EL (cell line): ENCODE measurements around the gene CTDSPL.

Experiments used
- DNase-seq: peaks from one replicate; pipeline ENCODE4 v3.0.0-alpha.2; 2016

CTDSPL gene

DNA sequence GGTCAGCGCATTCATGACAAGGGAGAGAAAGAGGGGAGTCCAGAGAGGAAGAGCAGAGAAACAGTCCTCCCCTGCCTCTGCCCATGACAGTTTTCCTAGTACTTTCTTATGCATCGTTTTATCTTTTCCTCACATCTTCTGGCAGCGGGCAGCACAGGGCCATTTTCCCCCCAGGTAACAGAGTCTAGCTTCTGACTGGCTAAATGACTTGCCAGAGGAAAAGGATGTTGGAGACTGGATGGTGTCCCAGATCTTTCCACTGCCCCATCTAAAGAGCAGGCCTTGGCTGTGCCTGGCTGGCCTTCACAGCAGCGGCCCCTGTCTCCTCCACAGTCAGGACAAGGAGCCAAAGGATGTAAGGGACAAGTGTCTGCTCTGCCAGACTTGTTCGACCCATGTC is 59.3 kb downstream of the CTDSPL start:
- no peak for DNase-seq

DNA sequence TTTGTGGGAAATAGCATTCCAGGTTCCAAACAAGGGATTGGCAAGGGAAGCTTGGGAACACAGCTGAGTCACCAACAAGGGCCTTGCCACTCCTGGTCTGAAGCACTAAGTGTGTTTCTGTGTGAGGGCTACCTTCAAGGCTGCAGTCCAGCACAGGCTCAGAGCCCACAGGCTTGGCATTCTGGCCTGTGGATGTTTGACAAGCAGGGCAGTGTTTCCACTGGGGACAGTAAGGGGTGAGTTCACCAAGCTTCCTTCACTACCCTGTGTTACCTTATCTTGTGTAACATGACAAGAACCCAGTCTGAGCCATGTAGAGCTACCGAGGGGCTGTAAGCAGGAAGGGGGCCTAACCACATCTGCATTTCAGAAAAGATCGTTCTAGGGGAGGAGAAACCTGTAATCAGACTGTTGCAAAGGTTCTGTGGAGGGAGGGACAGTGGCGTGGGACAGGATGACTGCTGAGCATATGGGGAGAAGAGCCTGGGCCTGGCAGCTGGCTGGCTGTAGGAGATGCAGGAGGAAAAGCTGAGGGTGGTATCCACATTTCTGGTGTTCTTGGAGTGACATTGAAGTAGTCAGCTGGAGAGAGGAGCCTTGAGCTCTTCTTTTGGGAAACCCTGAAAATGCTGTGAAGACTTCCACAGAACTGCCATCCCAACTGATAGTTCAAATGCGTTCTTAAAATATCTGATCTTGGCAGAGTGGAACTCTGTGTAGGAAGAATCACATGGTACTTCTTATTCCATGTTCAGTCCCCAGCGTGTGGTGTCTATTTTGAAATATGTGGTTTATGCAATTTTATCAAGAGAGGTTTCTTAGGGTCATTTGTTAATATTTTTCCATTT is 61.3 kb downstream of the CTDSPL start:
- DNase-seq = peak; percentile 47

DNA sequence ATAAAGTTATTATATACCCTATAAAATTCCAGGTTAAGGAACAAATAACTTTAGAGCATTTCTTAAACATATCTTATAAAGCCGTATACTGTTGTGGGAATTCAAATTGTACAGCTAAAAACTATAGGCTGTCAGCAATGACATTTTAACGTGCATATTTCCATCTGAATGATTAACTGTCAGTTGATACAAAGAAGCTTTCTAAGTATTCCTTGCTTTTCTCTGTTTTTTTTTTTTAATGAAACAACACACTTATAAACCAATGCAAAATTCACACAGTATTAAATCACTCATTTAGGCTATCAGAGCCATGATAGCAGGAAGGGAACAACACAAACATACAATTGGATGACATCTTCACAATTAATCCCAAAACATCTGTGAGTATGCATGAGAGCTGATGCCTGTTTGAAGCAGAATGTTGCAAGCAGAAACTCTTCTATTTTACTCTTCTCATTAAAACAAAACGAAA is 61.9 kb downstream of the CTDSPL start:
- no peak for DNase-seq

DNA sequence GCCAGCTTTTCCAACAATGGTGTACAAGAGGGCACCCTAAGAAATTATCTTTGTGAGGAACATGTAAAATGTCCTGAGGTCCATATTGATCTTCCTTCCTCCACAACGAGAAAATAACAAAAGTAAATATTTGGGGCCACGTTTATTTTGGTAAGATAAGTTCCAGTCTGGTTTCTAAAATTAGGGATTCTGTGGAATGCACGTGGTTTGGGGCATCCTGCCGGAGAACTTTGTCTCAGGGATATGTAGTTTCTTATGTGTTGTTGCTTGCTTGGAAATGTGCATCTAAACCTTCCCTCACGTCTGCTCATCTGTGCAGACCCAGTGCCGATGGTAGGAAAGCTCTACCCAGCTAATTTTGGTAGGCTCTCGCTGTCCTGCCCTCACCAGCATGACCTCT is 62.8 kb downstream of the CTDSPL start:
- DNase-seq = no peak

DNA sequence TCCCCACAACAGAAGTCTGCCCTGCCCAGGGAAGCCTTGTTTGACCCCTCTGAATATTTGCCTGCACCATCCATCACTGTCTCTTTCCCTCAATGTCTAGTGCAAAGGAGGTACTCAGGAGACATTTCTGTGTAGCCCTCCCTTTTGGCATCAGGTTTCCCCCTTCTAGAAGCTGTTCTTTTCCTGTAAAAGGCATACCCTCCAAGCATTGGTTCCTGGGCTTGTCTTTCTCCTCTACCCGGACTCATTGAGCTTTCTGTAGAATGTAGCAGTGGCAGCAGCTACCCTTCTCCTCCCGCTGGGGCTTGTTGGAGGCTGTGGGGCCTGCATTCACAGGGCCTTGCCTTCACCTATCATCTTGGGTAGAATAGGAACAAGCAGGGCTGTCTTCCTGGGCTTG is 63.5 kb downstream of the CTDSPL start:
- no peak for DNase-seq

DNA sequence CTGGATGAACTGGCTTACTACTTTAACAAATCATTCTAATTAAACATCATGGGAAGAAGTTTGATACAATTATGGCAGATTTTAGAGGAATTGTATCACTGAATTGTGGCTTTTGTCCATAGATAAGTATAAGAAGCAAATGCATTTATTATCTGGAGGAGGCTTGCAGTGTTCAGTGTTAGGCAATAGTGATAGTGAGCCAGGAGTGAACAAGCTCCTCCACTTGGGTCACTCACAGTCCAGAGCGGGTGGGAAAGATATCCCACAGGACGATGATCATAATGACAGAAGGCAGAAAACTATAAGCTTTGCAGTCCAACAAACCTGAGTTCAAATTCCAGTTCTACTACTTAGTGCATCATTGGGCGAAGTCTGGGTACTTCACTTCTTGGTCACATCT is 64.9 kb downstream of the CTDSPL start:
- DNase-seq = no peak

DNA sequence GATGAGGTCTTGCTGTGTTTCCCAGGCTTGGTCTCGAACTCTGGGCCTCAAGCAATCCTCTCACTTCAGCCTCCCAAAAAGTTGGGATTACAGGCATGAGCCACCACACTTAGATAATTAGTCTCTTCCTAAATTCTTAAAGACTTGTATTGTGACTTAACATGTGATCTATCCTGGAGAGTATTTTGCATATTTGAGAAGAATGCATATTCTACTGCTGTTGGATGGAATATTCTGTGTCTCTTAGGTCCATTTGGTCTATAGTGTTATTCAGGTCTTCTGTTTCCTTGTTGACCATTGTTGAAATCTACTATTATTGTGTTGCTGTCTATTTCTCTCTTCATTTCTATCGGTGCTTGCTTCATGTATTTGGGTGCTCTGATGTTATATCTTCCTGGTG is 68.8 kb downstream of the CTDSPL start:
- no peak for DNase-seq

DNA sequence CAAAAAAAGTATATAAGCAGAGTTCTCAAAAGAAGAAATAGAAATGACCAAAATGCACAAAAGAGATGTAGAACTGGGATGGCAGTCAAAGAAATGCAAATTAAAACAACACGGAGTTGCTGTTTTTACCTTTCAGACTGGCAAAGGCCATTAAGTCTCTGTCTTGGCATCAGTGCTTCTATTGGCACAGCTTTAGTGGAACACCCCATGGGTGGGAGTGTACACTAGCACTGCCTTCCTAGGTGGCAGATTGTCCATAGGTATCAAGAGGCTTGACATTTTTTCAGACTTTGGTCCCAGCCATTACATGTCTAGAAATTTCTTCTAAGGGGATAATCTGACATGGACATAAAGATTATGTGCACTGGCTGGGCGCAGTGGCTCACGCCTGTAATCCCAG is 70.8 kb downstream of the CTDSPL start:
- DNase-seq = no peak

DNA sequence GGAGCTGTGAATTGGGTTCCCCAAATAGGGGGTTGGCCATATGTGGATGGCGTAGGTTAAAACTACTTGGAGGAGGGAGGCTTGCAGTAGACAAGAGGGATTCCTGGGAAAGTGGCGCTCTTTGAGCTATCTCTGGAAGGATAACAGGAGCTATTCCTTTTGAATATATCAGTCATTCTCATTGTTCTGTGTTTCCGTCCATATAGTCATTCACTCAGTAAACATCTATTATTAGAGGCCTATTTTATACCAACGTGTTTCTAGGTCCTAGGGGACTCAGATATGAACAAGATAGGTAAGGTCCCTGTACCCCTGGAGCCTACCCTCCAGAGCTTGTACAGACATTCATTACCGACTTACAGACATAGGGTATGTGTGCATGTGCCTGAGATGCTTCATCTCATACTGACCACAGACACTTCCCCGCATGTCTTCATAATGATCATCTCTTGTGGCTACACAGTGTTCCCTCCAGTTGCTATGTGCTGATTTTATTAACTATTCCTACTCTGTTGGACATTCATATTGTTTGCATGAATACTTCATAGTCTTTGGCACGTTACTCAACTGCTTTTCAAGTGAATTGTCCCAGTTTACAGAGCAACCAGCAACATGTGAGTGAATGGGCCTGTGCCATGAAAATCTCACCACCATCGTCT is 73.1 kb downstream of the CTDSPL start:
- peak; percentile 42 for DNase-seq

DNA sequence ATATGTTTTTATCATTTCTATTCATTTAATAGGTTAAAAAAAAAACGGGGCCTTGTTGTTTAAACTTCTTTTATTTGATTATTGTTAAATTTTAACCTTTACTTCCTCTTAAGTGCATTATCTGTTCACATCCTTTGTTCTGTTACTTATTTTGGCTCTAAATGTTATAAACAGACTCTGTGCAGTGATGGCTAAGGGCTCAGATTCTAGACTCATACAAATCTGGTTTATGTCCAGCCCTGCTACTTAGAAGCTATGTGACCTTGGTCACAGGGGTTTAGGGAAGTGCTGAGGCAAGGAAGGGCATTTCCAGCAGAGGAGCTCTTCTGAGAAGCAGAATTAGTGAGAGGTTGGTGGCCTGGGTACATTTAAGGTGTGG is 73.6 kb downstream of the CTDSPL start:
- DNase-seq = peak; percentile 36

DNA sequence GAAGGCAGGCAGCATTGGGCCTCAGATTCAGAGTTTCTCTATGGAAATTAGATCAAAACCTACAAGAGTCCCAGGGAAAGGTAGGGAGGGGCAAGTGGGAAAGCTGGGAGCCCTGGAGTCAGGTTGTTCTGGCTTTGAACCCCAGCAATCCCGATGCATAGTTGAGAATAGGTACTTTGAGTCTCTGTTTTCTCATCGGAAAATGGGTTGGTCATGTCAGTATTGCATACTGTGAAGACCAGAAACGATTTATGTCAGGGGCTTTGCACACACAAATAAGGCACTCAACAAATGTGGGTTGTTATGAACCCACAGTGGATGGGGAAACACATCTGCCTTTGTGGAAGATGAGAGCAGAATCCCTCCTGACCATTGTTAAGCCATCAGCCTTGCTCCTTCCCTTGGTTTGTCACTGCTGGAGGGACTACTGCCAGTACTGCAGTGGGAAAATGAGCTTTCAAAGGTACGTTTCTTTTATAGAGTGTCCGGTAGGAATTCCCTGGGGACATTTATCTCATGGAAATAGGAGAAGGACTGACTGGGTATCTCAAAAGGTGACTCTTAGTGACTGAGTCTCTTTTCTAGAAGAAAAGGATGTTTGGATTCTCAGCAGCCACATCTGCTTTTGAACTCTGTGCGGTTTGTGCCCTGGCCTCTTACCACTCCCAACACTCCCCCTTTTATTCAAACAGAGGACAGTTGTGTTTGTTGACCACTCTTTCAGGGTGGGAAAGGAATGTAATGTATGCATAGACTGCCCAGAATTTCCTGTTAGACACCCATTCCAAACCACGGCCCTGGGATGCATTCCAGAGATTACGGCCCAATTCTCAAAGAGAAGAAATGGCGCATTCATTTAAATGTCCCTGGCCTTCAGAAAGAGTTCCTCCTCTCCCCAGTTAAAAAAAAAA is 74.3 kb downstream of the CTDSPL start:
- peak; percentile 98 for DNase-seq

DNA sequence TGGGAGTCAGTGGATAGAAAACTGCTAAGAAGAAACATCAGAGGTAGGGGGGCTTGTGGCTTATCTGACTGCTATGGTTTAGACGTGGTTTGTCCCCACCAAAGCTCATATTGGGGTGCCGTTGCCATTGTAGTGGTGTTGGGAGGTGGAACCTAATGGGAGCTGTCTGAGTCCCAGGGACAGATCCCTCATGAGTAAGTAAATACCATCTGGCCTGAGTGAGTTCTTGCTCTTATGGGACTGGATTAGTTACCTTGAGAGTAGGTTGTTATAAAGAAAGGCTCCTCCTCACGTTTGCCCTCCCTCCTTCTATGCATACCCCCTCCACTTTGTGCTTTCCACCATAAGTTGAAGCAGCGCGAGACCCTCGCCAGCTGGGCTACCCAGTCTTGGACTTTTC is 75.5 kb downstream of the CTDSPL start:
- no peak for DNase-seq

DNA sequence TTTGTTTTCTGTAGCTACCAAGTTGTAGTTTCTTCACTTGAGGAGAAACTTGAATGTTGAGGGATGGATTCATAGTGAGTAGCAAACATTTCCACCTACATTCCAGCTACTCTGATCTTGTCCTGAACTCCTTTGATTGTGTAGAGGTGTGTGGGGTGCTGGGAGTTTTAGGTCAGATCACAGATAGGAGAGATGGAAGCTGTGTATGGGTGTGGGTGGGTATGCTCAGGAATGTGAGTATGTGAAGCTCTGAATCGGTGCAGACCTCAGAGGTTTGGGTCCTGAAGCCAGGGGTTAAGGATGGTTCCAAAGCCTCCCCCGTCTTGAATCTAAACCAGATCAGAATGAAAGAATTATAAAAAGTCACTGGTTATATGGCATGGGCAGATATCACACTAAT is 76.3 kb downstream of the CTDSPL start:
- DNase-seq = no peak

DNA sequence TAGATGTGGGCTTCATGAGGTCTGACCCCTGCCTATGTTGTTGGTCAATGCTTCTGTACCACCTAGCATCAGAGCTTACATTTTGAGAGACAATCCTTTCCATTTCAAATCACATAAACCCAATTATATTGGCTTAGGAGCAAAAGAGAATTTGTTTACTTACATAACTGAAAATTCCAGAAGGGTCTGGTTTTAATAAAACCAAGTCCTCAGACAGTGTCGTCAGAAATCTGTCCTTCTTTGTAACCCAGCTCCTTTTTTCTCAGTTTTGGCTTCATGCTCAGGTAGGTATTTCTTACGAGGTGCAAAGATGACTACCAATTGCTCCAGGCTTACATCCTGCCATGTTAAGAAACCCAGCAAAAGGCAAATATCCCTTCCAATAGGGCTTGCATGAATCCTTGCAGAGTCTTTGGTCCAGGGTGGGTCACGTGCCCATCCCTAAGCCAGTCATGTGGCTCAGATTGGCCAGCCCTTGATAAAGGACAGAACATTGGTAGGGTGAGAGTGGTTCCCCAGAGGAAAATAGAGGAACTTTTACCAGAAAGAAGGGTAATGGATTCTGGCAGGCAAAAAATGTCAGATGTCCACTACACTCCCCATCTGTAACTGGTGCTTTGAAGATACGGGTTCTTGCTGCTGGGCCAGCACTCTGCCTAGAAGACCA is 78.7 kb downstream of the CTDSPL start:
- DNase-seq = no peak

DNA sequence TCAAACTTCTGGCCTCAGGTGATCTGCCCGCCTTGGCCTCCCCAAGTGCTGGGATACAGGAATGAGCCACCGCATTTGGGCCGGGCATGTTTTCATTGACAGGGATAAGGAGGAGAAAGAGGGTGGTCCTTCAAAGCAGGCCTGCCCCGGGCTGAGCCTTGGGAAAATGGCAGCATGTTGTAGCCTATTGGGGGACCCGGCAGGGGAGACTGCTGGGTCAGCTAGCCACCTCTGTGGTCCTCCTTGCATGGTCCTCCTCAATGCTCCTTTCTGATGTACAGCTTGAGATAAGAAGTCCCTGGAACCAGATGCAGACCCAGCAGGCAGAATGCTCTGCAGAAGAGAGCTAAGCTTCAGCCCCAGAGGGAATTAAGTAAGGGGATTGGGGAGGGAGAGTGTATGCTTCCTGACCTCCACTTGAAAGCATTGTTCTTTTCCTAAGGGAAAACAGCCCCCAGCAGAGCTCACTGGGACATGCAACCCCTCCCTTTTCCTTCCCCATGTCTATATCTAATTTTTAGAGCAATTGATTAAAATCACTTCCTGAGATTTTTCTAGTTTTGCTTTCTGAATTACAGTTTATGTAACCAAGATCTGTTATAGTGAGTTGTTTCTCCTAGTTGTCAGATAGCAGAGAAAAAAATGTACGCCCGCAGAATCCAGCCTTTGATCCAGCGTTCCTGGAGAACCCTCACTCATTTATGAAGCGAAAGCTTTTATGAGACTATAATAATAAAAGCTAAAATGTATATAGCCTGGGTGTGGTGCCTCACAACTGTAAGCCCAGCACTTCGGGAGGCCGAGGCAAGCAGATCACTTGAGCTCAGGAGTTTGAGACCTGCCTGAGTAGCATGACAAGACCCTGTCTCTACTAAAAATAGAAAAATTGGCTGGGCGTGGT is 80.2 kb downstream of the CTDSPL start:
- DNase-seq = no peak

DNA sequence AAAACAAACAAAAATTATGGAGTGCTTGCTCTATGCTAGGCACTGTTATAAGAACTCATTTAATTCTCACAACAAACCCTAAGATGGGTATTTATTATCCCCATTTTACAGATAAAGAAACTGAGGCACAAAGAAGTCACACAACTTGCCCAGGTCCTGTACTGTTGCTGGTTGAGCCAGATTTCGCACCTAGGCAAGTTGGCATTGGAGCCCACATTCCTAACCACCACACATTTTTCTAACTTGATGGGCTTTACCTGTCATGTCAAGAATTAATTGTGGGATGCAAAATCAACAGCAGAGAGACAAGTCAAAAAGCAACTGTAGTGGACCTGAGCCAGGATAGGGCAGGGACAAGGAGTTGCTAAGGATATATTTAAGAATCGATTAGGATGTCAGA is 81.0 kb downstream of the CTDSPL start:
- no peak for DNase-seq

DNA sequence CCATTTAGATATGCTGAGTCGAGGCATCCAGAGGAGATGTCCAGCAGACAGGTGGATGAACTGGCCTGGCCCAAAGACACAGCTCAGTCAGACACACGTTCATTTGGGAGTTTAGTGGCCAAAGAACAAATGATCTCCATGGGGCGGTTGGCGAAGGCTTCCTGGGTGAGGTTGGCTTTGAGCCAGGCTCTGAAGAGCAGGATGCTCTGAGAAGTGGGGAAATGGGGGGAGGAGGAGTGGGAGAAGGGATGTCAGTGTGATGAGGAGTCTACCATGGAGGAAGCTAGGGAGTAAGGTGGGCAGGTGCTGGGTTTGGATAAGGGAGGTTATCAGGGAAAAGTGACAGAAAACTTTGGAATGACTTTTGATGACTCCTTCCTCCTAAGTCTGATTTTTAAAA is 81.4 kb downstream of the CTDSPL start:
- no peak for DNase-seq

DNA sequence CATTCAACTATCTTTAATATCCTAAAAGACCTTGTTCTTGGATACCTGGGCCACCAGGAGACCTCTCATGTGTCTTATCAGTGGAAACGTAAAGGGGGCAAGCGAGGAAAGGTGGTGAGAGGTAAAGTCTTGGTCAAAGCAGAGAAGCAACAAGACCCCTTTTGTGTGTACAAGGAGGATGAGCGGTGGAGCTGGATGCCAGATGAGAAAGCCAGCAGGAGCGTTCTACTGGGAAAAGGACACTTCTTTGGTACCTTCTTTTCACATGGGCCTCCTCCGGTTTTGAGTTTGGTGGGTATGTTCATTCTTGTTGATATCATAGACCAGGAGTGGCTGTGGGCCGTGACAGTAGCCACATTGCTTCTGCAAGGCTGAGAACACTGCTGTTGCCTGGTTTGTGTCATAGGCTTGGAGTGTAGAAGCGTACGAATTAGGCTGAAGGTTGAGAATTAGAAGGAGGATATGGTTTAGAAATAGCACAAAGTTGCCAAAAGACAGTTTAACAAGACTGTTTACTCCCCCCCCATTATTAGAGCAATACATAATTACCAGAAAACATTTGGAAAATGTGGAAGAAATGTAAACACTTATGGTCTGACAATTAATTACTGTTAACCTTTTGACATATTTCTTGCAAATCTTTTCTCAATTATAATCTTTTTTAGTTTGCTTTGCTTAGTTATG is 82.1 kb downstream of the CTDSPL start:
- no peak for DNase-seq

DNA sequence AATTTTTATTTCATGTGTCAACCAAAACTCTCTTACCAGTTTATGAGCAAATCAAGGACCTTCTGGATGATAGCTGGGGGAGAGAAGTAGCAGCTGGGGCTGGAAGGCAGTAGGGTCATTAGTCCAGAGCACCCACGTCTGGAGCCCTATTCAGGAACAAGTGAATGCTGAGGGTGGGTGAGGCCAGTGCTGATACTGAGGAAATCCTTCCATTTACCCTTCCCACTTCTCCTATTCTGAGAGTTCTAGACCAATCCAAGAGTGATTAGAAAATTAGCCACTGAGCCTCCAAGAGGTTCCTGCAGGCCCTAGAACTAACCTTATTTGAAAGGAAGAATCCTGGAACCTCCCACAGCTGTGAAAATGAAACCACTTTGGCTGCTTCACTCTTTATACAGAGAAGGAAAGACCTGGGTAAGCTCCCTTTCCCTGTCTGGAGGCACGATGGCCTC is 82.7 kb downstream of the CTDSPL start:
- DNase-seq = peak; percentile 7

DNA sequence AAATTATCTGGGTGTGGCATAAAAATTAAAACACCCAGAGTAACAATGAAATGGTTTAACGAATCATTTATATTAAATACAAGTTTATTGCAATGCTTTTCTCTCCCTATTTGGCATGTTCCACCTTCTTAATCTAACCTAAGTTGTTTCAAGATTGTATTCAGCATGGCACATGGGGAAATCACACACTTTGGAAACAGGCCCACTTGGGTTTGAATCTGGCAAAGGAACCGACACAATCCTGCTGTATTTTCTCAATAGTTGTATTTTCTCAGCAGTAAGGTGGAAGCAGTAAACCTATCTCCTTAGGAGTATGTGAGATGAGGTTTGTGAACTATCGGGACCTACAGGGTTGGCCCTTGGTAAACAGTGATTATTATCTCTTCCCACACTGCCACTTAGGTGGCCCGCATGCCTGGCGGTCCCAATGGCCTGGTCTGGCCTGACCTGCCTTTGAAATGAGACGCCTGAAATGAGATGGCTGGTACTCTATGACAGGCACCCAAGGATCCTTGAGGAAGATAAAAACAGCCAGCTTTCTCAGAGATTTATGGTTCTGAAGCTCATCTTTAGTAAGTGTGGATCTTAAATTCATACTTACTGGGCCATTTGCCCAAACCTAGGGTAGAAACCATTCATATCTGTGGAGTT is 83.6 kb downstream of the CTDSPL start:
- DNase-seq = no peak
